Measurements from ENCODE around the gene EPHA4.

The EPHA4 gene

DNA sequence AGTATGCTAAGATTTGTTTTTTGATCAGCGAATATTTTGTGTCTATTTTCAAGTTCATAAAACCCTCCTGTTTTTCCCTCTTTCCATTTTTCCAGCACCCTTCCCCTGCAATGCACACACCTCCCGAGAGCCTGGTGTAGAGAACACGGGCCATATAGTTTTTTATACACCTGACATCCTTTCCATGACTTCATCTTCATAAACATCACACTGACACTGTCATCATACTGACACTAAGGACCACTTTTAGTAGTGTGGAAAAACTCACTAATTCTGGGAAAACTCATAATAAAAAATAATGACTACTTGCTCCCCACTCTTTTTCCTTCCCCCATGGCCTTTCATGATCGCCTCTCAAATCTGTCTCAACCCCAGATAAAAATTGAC lies 70.2 kb downstream of the EPHA4 start:
- DNase-seq, result no peak

DNA sequence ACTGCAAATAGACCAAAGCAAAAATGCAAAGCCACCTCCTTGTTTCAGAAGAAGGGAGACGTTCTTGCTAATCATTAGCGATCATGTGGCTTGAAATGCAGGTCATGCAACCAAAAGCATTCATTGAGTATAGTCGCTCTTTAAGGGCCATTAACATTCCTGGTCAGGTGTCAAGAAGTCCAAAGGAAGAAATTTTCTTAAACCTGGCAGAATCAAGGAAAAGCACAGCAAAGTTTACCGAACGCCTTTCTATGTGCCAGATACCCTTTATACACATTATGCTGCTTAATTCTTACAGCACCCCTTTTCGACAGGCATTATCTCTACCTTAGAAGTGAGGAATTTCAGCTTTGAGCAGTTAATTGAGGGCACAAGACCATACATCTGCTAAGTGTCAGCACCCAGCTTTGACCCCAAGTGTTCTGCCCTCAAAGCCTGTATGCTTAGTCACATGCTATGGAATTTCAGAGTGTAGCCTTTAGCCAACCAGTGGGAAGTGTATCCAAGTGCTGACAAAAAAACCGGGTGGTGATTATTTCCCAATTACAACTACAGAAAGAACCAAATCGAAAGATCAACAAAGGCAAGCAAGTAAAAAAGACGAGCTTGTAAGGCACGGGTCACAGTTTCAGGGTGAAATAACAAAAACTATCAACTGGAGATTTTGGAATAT lies 70.8 kb downstream of the EPHA4 start:
- no peak for DNase-seq

GRCh38 chr2:221500501-221501209 lies 71.4 kb downstream of the EPHA4 start:
- no peak for DNase-seq

DNA sequence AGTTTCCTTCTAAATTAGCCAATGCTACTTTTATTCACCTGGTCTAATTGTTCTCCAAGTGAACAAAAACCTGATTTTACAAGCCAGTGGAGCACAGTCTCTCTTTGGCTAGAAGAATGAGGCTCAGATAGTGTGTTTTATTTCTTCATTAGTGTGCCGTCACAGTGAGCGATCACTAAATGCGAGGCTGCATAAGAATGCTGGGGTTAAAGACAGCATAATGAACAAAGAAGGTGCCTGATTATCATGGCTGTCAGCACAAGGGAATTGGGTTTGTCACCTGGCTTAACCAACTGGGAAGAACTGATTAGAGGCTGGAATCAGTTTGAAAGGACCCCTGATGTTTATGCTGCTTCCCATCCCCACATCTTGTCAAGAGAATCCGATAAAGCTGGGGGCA lies 76.4 kb downstream of the EPHA4 start:
- DNase-seq, result no peak

DNA sequence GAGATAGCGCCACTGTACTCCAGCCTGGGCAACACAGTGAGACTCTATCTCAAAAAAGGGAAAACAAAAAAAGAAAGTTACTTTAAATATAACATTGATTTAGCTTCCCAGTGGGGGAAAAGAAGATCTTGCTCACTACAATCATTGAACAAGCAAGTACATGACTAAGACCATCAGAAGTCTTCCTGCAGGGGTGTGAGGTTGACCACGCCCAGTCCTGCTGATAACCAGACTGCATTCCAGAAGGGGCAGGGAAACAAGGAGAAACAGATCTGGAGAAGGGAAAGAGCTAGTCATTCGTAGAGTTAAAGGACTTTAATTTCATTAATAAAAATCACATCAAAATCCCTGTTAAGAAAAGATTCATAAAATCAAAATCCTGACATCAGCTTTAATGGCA lies 77.5 kb downstream of the EPHA4 start:
- DNase-seq, result no peak

DNA sequence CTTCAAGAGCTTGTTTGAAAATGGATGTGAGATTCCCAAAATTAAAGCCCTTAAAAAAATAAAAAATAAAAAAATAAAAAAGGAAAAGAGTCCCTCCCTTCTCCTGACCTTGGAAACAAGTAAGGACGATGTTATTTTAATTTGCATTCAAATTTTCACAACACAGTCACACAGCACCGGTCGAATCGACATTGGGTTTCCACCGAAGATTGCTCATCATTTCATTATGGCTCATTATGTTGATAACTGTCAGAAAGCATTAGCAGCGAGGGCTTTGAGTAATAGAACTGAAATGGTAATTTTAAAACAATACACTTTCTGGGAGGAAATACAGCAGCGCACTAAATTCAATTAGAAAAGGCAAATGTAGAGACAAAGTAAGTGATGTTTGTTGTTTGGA lies 78.7 kb downstream of the EPHA4 start:
- DNase-seq, result no peak

- DNase-seq, result no peak
These were observed 79.5 kb downstream of the EPHA4 start for GRCh38 chr2:221492636-221493035.

GRCh38 chr2:221490506-221491060 lies 81.5 kb downstream of the EPHA4 start:
- no peak for DNase-seq

DNA sequence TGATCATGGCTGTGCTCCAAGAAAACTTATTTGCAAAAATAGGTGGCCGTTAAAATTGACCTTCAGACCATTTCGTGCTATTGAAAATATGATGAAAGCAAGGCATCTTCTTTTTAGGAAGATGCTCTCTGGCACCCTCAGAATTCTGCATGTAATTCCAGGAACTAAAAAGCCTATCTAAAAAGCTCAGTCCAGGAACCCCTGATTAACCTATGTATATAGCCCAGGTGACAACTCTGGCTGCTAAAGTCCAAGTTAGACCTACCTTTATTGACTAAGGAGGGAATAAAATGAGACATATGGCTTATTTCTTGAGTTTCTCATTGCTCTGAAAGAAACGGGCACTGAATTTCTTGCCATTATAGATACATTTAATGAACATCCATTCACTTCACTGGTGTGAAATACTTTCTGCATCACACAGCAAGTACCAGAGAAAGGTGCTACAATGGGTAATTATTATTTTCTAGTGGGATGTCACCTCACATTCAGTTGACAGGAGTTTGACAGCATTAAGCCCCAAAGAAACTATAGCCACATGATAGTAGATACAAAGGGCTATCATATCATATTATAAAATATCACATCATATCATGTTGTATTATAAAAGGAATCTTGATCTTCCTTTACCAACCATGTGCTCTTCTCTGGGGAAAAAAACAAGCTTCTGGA lies 83.8 kb downstream of the EPHA4 start:
- DNase-seq, result no peak

DNA sequence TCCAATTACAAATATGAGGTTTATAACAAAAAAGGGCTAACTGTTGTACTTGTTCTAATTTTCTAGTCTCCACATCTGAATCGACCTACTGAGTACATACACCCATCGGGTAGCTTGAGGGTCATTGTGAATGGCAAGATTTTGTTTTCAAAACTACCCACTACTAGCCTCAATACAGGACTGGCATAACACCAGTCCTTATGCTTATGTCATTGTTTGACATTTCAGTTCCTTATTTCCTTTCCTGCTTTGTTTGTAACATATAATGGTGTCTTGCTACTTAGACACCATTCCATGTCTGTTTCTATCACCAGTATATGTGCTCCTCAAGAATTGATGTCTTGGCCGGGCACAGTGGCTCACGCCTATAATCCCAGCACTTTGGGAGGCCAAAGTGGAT lies 86.0 kb downstream of the EPHA4 start:
- no peak for DNase-seq

- no peak for DNase-seq
These were observed 86.6 kb downstream of the EPHA4 start for GRCh38 chr2:221485503-221485870.

DNA sequence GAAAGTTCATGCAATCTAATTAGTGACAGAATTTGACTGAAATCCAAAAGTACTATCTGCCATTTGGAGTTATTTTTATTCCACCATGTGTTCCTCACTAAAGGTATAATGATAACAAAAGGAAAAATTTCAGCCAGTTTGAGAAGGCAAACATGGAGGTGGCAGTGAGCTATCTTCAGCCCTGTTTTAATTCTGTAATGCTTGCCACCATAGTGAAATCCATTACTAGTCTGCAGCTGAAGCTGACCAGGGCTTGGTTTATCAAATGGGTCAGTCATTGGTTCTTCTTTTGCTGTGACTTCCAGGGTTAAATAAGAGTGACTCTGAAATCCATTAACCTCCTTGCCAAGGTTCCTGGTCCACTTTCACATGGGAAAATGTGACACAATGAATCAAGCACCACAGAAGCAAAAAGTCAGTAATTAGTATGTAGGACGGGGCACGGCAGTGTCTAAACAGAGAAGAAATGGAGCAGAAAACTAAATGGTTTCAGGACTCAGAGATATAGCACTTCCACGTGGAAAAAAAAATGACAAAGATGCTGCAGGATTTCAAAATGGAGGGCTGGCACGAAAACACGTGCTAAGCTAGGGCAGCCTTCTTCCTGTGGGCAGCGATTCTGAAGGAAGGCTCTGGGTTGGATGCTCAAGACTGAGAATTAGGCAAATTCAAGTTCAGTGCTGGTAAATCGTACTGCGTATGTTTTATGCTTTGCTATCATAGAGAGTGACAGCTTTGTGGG lies 87.2 kb downstream of the EPHA4 start:
- no peak for DNase-seq

- no peak for DNase-seq
These were observed 89.2 kb downstream of the EPHA4 start for GRCh38 chr2:221482666-221483455.

- DNase-seq, result no peak
These were observed 91.3 kb downstream of the EPHA4 start for GRCh38 chr2:221480821-221481220.

DNA sequence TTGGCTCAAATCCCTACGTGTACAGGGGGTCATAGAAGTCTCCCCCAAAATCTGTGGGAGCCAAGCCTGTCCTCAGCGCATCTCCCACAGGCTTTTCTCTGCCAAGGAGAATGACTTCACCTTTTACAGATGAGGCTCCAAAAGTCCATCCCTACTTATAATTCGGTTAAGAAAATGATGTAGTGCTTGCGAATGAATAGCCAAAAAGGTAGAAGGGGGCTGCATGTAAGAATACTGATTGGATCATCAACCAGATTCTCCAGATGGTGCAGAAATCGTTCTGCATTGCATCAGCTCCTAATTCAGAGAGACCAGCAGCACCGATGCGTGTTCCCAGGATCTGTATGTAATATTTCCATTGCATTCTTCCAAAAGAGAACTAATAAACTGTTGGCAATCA lies 91.9 kb downstream of the EPHA4 start:
- DNase-seq, result no peak

- DNase-seq, result no peak
These were observed 93.6 kb downstream of the EPHA4 start for GRCh38 chr2:221478485-221478863.

DNA sequence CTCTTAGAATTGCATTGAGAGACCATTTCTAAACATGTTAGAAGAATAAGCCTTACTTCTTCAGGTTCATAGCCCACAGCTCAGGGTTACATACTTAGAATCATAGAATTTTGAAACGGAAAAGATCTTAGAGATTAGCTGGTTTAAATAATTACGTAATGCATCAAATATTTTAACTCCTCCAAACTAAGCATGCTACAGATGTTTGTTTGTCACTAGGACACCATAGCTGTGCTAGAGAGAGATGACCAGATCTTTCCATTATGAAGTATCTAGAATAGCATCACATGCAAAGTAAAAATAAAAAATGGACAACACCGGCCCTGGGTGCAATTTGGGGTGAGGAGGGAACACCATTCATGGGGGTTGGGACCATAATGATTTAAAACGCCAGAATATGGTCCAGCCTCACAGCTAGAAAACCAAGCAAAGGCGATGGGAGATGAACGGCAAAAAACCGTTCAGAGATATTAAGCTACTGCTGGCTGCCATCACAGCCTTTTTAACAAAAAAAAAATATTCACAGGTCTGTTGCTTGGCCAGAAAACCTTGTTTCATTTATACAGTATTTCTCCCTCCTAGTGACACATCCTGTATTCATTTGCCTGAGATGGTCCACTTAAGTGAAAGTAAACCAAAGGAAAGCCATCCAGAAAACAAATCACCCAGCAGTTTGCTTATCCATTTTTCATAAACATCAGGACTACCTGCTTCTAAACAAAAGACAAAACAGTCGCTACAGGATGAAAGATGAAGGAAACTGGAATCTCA lies 94.2 kb downstream of the EPHA4 start:
- no peak for DNase-seq

GRCh38 chr2:221476195-221476594 lies 95.9 kb downstream of the EPHA4 start:
- DNase-seq, result no peak

DNA sequence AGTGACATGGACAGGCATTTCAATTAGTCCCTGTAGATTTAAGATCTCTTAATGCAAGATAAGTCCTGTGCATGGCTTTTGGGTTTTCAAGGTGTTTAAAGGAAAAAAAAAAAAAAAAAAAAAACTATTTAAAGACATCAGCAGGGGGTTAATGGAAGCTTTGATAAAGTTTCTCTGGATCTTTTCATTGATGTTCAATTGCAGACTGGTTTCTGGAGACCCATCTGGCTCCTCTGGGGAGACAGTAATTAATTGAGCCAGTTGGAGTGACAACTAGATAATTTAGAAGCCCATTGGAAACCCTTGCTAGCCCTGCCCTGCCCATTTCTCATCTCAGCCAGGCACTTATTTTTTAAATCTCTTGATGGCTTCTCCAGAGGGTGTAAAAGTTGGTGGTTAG lies 98.7 kb downstream of the EPHA4 start:
- DNase-seq, result no peak

DNA sequence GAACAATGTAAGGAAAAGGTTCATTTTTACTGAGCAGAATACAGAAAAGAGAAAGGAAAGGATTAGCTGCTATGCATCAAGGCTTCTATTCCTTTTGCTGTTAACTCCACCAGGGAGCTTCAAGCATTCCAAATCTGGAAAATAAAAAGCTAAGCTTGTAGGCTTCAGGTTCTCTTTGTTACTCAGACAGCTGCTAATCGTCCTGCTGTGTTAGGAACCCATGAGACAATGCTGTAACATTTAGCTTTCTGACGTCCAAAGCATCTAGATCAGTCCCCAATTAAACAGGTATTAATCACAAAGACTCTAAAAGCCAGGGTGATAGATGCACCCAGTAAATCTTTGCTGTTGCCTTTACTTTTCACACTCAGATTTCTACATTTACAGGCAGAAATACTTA lies 103.8 kb downstream of the EPHA4 start:
- DNase-seq, result no peak

DNA sequence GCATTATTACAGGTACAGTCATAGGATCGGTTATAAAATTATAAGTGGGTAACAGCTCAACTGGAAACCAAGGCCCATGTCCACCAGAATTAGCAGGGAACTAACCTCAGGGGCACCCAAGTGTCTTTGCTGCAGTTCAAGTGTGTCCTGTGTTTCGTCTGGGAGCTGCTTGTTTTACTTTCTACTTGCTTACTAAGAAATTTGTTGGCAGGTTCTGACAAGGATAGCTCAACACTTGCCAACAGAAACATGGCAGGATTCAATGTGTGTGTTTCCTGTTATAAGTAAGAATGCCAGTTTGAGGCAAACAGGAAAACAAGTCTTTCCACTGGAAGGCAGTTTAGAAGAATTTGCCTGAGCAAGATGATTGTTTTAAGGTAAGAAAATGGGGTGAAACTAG lies 104.5 kb downstream of the EPHA4 start:
- no peak for DNase-seq

GRCh38 chr2:221466744-221467143 lies 105.4 kb downstream of the EPHA4 start:
- DNase-seq, result no peak
